K562 (cell line): Measurements from ENCODE around the gene PARD3B. TPM values are rescaled to one million over a fixed set of nuclear protein-coding genes. Genes with fewer than 3 reads are reported as not detected.

Experiments
- ATAC-seq: fragments of 200-7000 bp; cut with Tn5 transposase; 3 replicates; pipeline ENCODE4 v1.9.1; 2020; ENCODE audit warnings: moderate library complexity
- BruUV-seq: library from RNA; stranded (reverse); fragments of 400-500 nt; replicated peaks from 2 replicates; lab custom pipeline; 2021; lab: Mats Ljungman, UMichigan
- CTCF ChIA-PET: fragments of 300-600 bp; formaldehyde crosslinking; extraction: SDS; loops from one replicate; lab custom pipeline; 2021; ENCODE audit warnings: low intra/inter-chr PET ratio; lab: Yijun Ruan, JAX
- POLR2A ChIA-PET: fragments of 300-600, 350-650 bp; sonication (Branson Sonifier 250); formaldehyde crosslinking; extraction: SDS; loops from one replicate; lab custom pipeline; 2021; ENCODE audit warnings: antibody characterized with exemption, inconsistent platforms; lab: Yijun Ruan, JAX
- DNase-seq, 4 experiments: peaks; one replicate each; pipeline versions ENCODE4 v3.0.0 to v3.0.0-alpha.2; 2011 to 2018; ENCODE audit warnings: low spot score in 3 of 4, mixed read lengths in 3 of 4; ENCODE audit errors: extremely low read depth in 1 of 4
- FAIRE-seq: peaks from 2 replicates; lab custom pipeline; 2011; peaks lifted over from hg19 to GRCh38; lab: Jason Lieb, UNC
- H2AFZ ChIP-seq: 2 replicates; pipeline ENCODE4 v1.6.0; 2011; ENCODE audit warnings: low read depth, low read length, control low read depth, inconsistent platforms
- H3K27ac ChIP-seq: fragments of 200-600 bp; 3 replicates; pipeline ENCODE4 v1.8.0; 2011; ENCODE audit warnings: low read depth, mild to moderate bottlenecking, control low read depth, inconsistent platforms, low read length, moderate library complexity, mixed read lengths; ENCODE audit errors: extremely low read depth
- H3K27me3 ChIP-seq, 2 experiments: fragments of 300-600 bp in 1 of 2; 2 replicates in 1 of 2; 3 replicates in 1 of 2; pipeline versions ENCODE4 v1.6.0 to v1.8.0; 2011; ENCODE audit warnings: inconsistent platforms in 2 of 2, low read length in 2 of 2, mild to moderate bottlenecking in 1 of 2, mixed read lengths in 1 of 2, moderate library complexity in 1 of 2; ENCODE audit not compliant: control insufficient read depth in 2 of 2, insufficient read depth in 2 of 2
- H3K36me3 ChIP-seq: fragments of 300-600 bp; 3 replicates; pipeline ENCODE4 v1.8.0; 2011; ENCODE audit warnings: mild to moderate bottlenecking, low read length, inconsistent platforms; ENCODE audit not compliant: control insufficient read depth, insufficient read depth
- H3K4me1 ChIP-seq, 2 experiments: fragments of 200-600 bp in 1 of 2; replicated peaks in 1 of 2; 2 replicates in 1 of 2; 3 replicates in 1 of 2; pipeline versions ENCODE4 v1.5.1 to v1.8.0; 2011; ENCODE audit warnings: inconsistent platforms in 2 of 2, low read length in 2 of 2, mild to moderate bottlenecking in 1 of 2, mixed read lengths in 1 of 2, moderate library complexity in 1 of 2; ENCODE audit not compliant: control insufficient read depth in 2 of 2, insufficient read depth in 2 of 2
- H3K4me2 ChIP-seq: 2 replicates; pipeline ENCODE4 v1.6.1; 2011; ENCODE audit warnings: low read length, control low read depth, inconsistent platforms, mixed read lengths; ENCODE audit not compliant: insufficient read depth
- H3K4me3 ChIP-seq: fragments of 200-600 bp; sonication (generic), shearing (Covaris generic); 2 replicates; pipeline ENCODE4 v1.5.1; 2016; ENCODE audit warnings: control low read depth, inconsistent platforms
- H3K79me2 ChIP-seq: fragments of 200-600 bp; 3 replicates; pipeline ENCODE4 v1.8.0; 2011; ENCODE audit warnings: low read length, inconsistent platforms; ENCODE audit not compliant: control insufficient read depth, insufficient read depth
- H3K9ac ChIP-seq, 2 experiments: 2 replicates each; pipeline versions ENCODE4 v1.6.0 to v1.6.1; 2011; ENCODE audit warnings: low read depth in 2 of 2, low read length in 2 of 2, control low read depth in 1 of 2, inconsistent platforms in 1 of 2, mild to moderate bottlenecking in 1 of 2, mixed read lengths in 1 of 2; ENCODE audit not compliant: insufficient read depth in 1 of 2
- H3K9me1 ChIP-seq: one replicate; pipeline ENCODE4 v1.6.0; 2011; ENCODE audit warnings: inconsistent platforms, mild to moderate bottlenecking, low read length, moderate library complexity; ENCODE audit not compliant: control insufficient read depth, insufficient read depth
- H3K9me3 ChIP-seq: replicated peaks from 2 replicates; pipeline ENCODE4 v1.5.1; 2011; ENCODE audit warnings: low read depth, low read length, inconsistent platforms; ENCODE audit not compliant: control insufficient read depth, insufficient read depth
- H4K20me1 ChIP-seq: replicated peaks from 2 replicates; pipeline ENCODE4 v1.6.1; 2011; ENCODE audit warnings: low read length, inconsistent platforms, mixed read lengths; ENCODE audit not compliant: control insufficient read depth, insufficient read depth
- ETV1 ChIP-seq: fragments of 450-650 bp; conservative IDR thresholded peaks from 2 replicates; pipeline ENCODE4 v1.6.1; 2016; ENCODE audit warnings: missing genetic modification characterization, control low read depth, low read depth, missing compliant biosample characterization
- HNRNPH1 ChIP-seq: fragments of 200-400 bp; formaldehyde crosslinking; optimal IDR thresholded peaks from 2 replicates; pipeline ENCODE3; 2017; ENCODE audit warnings: low read depth, mild to moderate bottlenecking, low read length, moderate library complexity
- MCM5 ChIP-seq: fragments of 450-650 bp; IDR thresholded peaks from 2 replicates; pipeline ENCODE4 v1.6.1; 2016; ENCODE audit warnings: low read depth
- ZNF507 ChIP-seq: conservative IDR thresholded peaks from 2 replicates; pipeline ENCODE4 v1.6.1; 2017; ENCODE audit warnings: missing genetic modification characterization, missing compliant biosample characterization
- WGBS: fragments of 100-300 bp; shearing (Covaris generic); methylation state at CpG from one replicate; pipeline ENCODE4 v1.1.6; 2016; ENCODE audit warnings: low coverage, mixed read lengths; ENCODE audit not compliant: insufficient coverage; ENCODE audit errors: missing lambda C conversion rate; 5-methylcytosine and 5-hydroxymethylcytosine counted together
- in situ Hi-C: fragments of 300-500 bp; cut with MboI; formaldehyde crosslinking; loops from 4 replicates; pipeline ENCODE4 v1.15.0; 2018; ENCODE audit warnings: inconsistent platforms, mixed read lengths
- intact Hi-C: fragments of 100-400 bp; cut with micrococcal nuclease; formaldehyde crosslinking; loops from 2 replicates; pipeline ENCODE4 v1.14.2; 2022
- polyA plus RNA-seq, 8 experiments: library from polyadenylated mRNA; depleted of rRNA in 4 of 8; stranded (reverse) in 5 of 8; unstranded in 3 of 8; fragments of >200 nt; fragmentation: Nextera tagmentation in 2 of 8; fragmentation: Illumina TruSeq in 1 of 8; extraction: Ambion mirVana in 2 of 8; extraction: Trizol in 1 of 8; gene quantifications; 2 replicates each; pipeline versions ENCODE4 v1.2.1 to v1.2.3, GENCODE V29; 2011 to 2014; ENCODE audit warnings: inconsistent platforms in 1 of 8, missing spikeins in 1 of 8
- total RNA-seq, 7 experiments: library from RNA; depleted of rRNA in 6 of 7; stranded (reverse); fragments of >200 nt in 6 of 7; fragmentation: Illumina TruSeq in 2 of 7; extraction: Trizol in 2 of 7; gene quantifications; 2 replicates each; pipeline versions ENCODE4 v1.2.1 to v1.2.3, GENCODE V29; 2011 to 2021; ENCODE audit warnings: low replicate concordance in 1 of 7
- TF ChIP-seq, protein P1 (sequence below): fragments of 450-650 bp; IDR thresholded peaks from 2 replicates; pipeline ENCODE4 v1.6.1; 2016; ENCODE audit warnings: borderline replicate concordance
- TF ChIP-seq, protein P2 (sequence below), 2 experiments: fragments of 450-650 bp in 1 of 2; sonication (generic) in 1 of 2; formaldehyde crosslinking; conservative IDR thresholded peaks; 2 replicates each; pipeline versions ENCODE4 v1.4.0 to v1.8.1; 2020 to 2022; ENCODE audit warnings: mild to moderate bottlenecking in 1 of 2, missing genetic modification reagents in 1 of 2

The PARD3B gene
- total and polyA plus RNA-seq, 9 of the 15 experiments (the other 6 are each of a cell fraction or from before 2014, with no cell fraction given), result 0.15 to 3.0 (median 1.1) TPM

DNA sequence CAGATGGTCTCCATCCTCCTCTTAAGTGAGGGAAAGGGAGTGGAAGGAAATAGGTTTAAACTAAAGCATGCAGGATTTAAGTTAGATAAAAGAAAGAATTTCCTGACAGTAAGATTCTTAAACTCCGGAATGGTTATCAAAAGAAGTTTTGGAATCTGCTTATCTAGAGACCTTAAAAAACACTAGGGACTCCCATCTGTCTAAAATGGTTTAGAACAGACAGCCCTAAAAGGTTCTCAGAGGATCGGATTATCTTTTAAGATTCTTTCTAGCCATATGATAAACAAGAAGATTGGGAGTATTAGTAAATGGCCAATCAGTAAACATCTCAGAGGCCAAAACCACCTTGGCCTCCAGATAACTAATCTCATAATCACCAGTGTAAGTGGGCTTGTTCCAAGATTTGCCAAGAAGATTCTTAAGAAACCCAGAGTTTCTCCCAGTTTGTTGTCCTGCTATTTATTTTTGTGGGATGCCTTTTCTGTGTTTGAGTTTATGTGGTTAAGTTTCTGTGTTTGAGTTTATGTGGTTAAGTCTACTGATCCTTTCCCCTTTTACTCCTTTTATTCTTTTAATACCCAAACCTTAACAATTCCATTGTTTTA lies 822.2 kb downstream of the PARD3B start (continued):
- TF ChIP-seq, protein P1, sequence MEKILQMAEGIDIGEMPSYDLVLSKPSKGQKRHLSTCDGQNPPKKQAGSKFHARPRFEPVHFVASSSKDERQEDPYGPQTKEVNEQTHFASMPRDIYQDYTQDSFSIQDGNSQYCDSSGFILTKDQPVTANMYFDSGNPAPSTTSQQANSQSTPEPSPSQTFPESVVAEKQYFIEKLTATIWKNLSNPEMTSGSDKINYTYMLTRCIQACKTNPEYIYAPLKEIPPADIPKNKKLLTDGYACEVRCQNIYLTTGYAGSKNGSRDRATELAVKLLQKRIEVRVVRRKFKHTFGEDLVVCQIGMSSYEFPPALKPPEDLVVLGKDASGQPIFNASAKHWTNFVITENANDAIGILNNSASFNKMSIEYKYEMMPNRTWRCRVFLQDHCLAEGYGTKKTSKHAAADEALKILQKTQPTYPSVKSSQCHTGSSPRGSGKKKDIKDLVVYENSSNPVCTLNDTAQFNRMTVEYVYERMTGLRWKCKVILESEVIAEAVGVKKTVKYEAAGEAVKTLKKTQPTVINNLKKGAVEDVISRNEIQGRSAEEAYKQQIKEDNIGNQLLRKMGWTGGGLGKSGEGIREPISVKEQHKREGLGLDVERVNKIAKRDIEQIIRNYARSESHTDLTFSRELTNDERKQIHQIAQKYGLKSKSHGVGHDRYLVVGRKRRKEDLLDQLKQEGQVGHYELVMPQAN, result no peak
- TF ChIP-seq ZNF507 (tag) (no peak), ETV1 (tag) (no peak)

DNA sequence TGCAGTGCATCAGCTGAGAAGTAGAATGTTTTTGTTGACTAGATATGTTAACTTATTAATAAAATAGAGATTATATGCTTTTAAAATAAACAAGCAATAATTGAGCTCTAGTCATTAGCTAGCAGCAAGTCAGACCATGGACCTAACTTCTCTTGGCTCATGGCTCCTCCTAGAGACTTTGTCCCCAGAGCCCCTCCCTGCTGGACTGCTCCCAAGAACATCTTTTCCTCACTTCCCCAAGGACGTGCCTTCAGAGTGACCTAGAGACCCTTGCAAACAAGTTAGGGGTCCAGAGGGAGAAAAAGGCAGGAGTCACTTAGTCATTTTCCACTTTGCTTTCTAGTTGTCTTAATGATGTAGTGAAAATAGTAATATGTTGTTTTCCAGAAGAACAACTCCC lies 824.5 kb downstream of the PARD3B start:
- ChIA-PET CTCF (no interaction called here), POLR2A (no interaction called here)
- in situ Hi-C loops, result no loop called here
- no peaks in the 10 kb centered on the region for H3K27me3 ChIP-seq
- no peaks in the 10 kb centered on the region for H3K9me3 ChIP-seq
- H3K4me2 ChIP-seq, result no peak overlapping the region
- no peak overlapping the region for H3K9ac ChIP-seq
- H3K4me3 ChIP-seq, result no peak overlapping the region
- H3K27ac ChIP-seq, result no peak overlapping the region
- no peaks in the 10 kb centered on the region for H3K9me1 ChIP-seq
- no TSS peak for BruUV-seq
- H2AFZ ChIP-seq, result no peak overlapping the region
- H3K4me1 ChIP-seq, result no peaks in the 10 kb centered on the region
- TF ChIP-seq MCM5 (no peak), HNRNPH1 (no peak)
- TF ChIP-seq, protein P2, sequence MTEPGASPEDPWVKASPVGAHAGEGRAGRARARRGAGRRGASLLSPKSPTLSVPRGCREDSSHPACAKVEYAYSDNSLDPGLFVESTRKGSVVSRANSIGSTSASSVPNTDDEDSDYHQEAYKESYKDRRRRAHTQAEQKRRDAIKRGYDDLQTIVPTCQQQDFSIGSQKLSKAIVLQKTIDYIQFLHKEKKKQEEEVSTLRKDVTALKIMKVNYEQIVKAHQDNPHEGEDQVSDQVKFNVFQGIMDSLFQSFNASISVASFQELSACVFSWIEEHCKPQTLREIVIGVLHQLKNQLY (CRISPR knock-in tag; conservative IDR thresholded peaks at IDR 0.05), result no peak
- TF ChIP-seq, all 486 proteins: peak for 0
- Histone ChIP-seq H4K20me1 (no peaks in the 10 kb centered on the region), H3K79me2 (no peaks in the 10 kb centered on the region), H3K36me3 (no peaks in the 10 kb centered on the region)
- no peak for ATAC-seq
- intact Hi-C loops, result no loop called here
- WGBS, result 0% methylated on average over 1 of the region's 1 CpG
- DNase-seq, result no peak
- no peak for FAIRE-seq
